DOHH2 (cell line): ENCODE results near the gene KCNK3.

Experiments used
- H3F3A ChIP-seq: fragments of 200-600 bp; sonication (generic), shearing (Covaris generic); 2 replicates; pipeline ENCODE4 v1.6.0; 2016; ENCODE audit warnings: antibody characterized with exemption, mild to moderate bottlenecking; ENCODE audit not compliant: control insufficient read depth, insufficient read depth
- H3K27ac ChIP-seq: fragments of 200-600 bp; sonication (generic); 2 replicates; pipeline ENCODE4 v1.5.1; 2014; ENCODE audit warnings: low read depth, mild to moderate bottlenecking, low read length, moderate library complexity
- H3K27me3 ChIP-seq: fragments of 200-600 bp; sonication (generic); 2 replicates; pipeline ENCODE4 v1.6.1; 2014; ENCODE audit warnings: mild to moderate bottlenecking, low read length, mixed read lengths; ENCODE audit not compliant: control insufficient read depth
- H3K36me3 ChIP-seq: fragments of 200-600 bp; sonication (generic); 2 replicates; pipeline ENCODE4 v1.6.1; 2014; ENCODE audit warnings: mild to moderate bottlenecking, low read length, moderate library complexity, mixed read lengths; ENCODE audit not compliant: control insufficient read depth
- H3K4me1 ChIP-seq: fragments of 200-600 bp; sonication (generic); 2 replicates; pipeline ENCODE4 v1.6.1; 2014; ENCODE audit warnings: mild to moderate bottlenecking, low read length, mixed read lengths; ENCODE audit not compliant: control insufficient read depth
- H3K4me2 ChIP-seq: fragments of 200-600 bp; sonication (generic); 2 replicates; pipeline ENCODE4 v1.6.0; 2014; ENCODE audit warnings: mild to moderate bottlenecking, low read length, moderate library complexity
- H3K4me3 ChIP-seq: fragments of 200-600 bp; sonication (generic); 2 replicates; pipeline ENCODE4 v1.5.1; 2014; ENCODE audit warnings: mild to moderate bottlenecking, low read length, mixed read lengths
- H3K79me2 ChIP-seq: fragments of 200-600 bp; sonication (generic); 2 replicates; pipeline ENCODE4 v1.6.1; 2014; ENCODE audit warnings: mild to moderate bottlenecking, low read length, mixed read lengths; ENCODE audit not compliant: control insufficient read depth
- H3K9me2 ChIP-seq: fragments of 200-600 bp; sonication (generic); replicated peaks from 2 replicates; pipeline ENCODE4 v1.6.1; 2014; ENCODE audit warnings: mild to moderate bottlenecking, low read length, mixed read lengths; ENCODE audit not compliant: control insufficient read depth
- H3K9me3 ChIP-seq: fragments of 200-600 bp; sonication (generic); 2 replicates; pipeline ENCODE4 v1.6.1; 2014; ENCODE audit warnings: antibody characterized with exemption, low read length, mixed read lengths; ENCODE audit not compliant: control insufficient read depth, insufficient read depth
- H4K20me1 ChIP-seq: fragments of 200-600 bp; sonication (generic); 2 replicates; pipeline ENCODE4 v1.6.0; 2014; ENCODE audit warnings: low read depth, mild to moderate bottlenecking, antibody characterized with exemption, low read length, moderate library complexity; ENCODE audit not compliant: control insufficient read depth, insufficient read depth
- CTCF ChIP-seq: fragments of 200-600 bp; sonication (generic); IDR thresholded peaks from one replicate; pipeline ENCODE4 v1.5.1; 2014; ENCODE audit warnings: antibody characterized with exemption, mild to moderate bottlenecking, low read depth, low read length; ENCODE audit not compliant: poor library complexity, severe bottlenecking
- EZH2phosphoT487 ChIP-seq: fragments of 200-600 bp; sonication (generic); IDR thresholded peaks from 2 replicates; pipeline ENCODE4 v1.6.1; 2017; ENCODE audit warnings: borderline replicate concordance, mild to moderate bottlenecking, antibody characterized with exemption, low read length, moderate library complexity, mixed read lengths

Gene KCNK3

GRCh38 chr2:26716340-26716739 lies 23.8 kb downstream of the KCNK3 start:
- H3K79me2 ChIP-seq = no peaks in the 10 kb centered on the region
- no peak overlapping the region for H3K27ac ChIP-seq
- no peak for TF ChIP-seq CTCF
- TF ChIP-seq EZH2phosphoT487 = no peak
- H3K9me3 ChIP-seq = no peaks in the 10 kb centered on the region
- H3K4me3 ChIP-seq = no peak overlapping the region
- no peaks in the 10 kb centered on the region for H4K20me1 ChIP-seq
- no peak overlapping the region for H3K4me2 ChIP-seq
- H3K27me3 ChIP-seq = no peaks in the 10 kb centered on the region
- no peaks in the 10 kb centered on the region for H3F3A ChIP-seq
- no peaks in the 10 kb centered on the region for H3K4me1 ChIP-seq
- H3K36me3 ChIP-seq = no peaks in the 10 kb centered on the region
- no peaks in the 10 kb centered on the region for H3K9me2 ChIP-seq

- no peak overlapping the region for H3K27ac ChIP-seq
- no peaks in the 10 kb centered on the region for H3K36me3 ChIP-seq
- H3K9me3 ChIP-seq = no peaks in the 10 kb centered on the region
- H3K27me3 ChIP-seq = no peaks in the 10 kb centered on the region
- no peaks in the 10 kb centered on the region for H4K20me1 ChIP-seq
- H3K4me2 ChIP-seq = no peak overlapping the region
- TF ChIP-seq EZH2phosphoT487 = no peak
- TF ChIP-seq CTCF = no peak
- H3K79me2 ChIP-seq = no peaks in the 10 kb centered on the region
- H3K4me1 ChIP-seq = no peaks in the 10 kb centered on the region
- H3K9me2 ChIP-seq = no peaks in the 10 kb centered on the region
- H3K4me3 ChIP-seq = no peak overlapping the region
- H3F3A ChIP-seq = no peaks in the 10 kb centered on the region
Observed at GRCh38 chr2:26716769-26717168, 24.2 kb downstream of the KCNK3 start.

GRCh38 chr2:26717362-26717761 lies 24.8 kb downstream of the KCNK3 start:
- Histone ChIP-seq H3F3A (no peaks in the 10 kb centered on the region), H3K36me3 (no peaks in the 10 kb centered on the region), H3K79me2 (no peaks in the 10 kb centered on the region)

More at GRCh38 chr2:26717362-26717761, 24.8 kb downstream of the KCNK3 start:
- TF ChIP-seq EZH2phosphoT487 (no peak), CTCF (no peak)
- H3K27me3 ChIP-seq = no peaks in the 10 kb centered on the region
- H3K9me3 ChIP-seq = no peaks in the 10 kb centered on the region
- no peak overlapping the region for H3K4me3 ChIP-seq
- no peak overlapping the region for H3K4me2 ChIP-seq
- H3K27ac ChIP-seq = no peak overlapping the region
- no peaks in the 10 kb centered on the region for H4K20me1 ChIP-seq
- no peaks in the 10 kb centered on the region for H3K4me1 ChIP-seq
- no peaks in the 10 kb centered on the region for H3K9me2 ChIP-seq
